K562 (cell line): ENCODE data around the gene UBE2QL1. TPM values are rescaled to one million over a fixed set of nuclear protein-coding genes. Genes with fewer than 3 reads are reported as not detected.

Source experiments
- ATAC-seq: fragments of 200-7000 bp; cut with Tn5 transposase; 3 replicates; pipeline ENCODE4 v1.9.1; 2020; ENCODE audit warnings: moderate library complexity
- BruUV-seq: library from RNA; stranded (reverse); fragments of 400-500 nt; replicated peaks from 2 replicates; lab custom pipeline; 2021; lab: Mats Ljungman, UMichigan
- CTCF ChIA-PET: fragments of 300-600 bp; formaldehyde crosslinking; extraction: SDS; loops from one replicate; lab custom pipeline; 2021; ENCODE audit warnings: low intra/inter-chr PET ratio; lab: Yijun Ruan, JAX
- POLR2A ChIA-PET: fragments of 300-600, 350-650 bp; sonication (Branson Sonifier 250); formaldehyde crosslinking; extraction: SDS; loops from one replicate; lab custom pipeline; 2021; ENCODE audit warnings: antibody characterized with exemption, inconsistent platforms; lab: Yijun Ruan, JAX
- DNase-seq, 4 experiments: peaks; one replicate each; pipeline versions ENCODE4 v3.0.0 to v3.0.0-alpha.2; 2011 to 2018; ENCODE audit warnings: low spot score in 3 of 4, mixed read lengths in 3 of 4; ENCODE audit errors: extremely low read depth in 1 of 4
- FAIRE-seq: peaks from 2 replicates; lab custom pipeline; 2011; peaks lifted over from hg19 to GRCh38; lab: Jason Lieb, UNC
- H2AFZ ChIP-seq: 2 replicates; pipeline ENCODE4 v1.6.0; 2011; ENCODE audit warnings: low read depth, low read length, control low read depth, inconsistent platforms
- H3K27ac ChIP-seq: fragments of 200-600 bp; 3 replicates; pipeline ENCODE4 v1.8.0; 2011; ENCODE audit warnings: low read depth, mild to moderate bottlenecking, control low read depth, inconsistent platforms, low read length, moderate library complexity, mixed read lengths; ENCODE audit errors: extremely low read depth
- H3K27me3 ChIP-seq, 2 experiments: fragments of 300-600 bp in 1 of 2; 2 replicates in 1 of 2; 3 replicates in 1 of 2; pipeline versions ENCODE4 v1.6.0 to v1.8.0; 2011; ENCODE audit warnings: inconsistent platforms in 2 of 2, low read length in 2 of 2, mild to moderate bottlenecking in 1 of 2, mixed read lengths in 1 of 2, moderate library complexity in 1 of 2; ENCODE audit not compliant: control insufficient read depth in 2 of 2, insufficient read depth in 2 of 2
- H3K36me3 ChIP-seq: fragments of 300-600 bp; 3 replicates; pipeline ENCODE4 v1.8.0; 2011; ENCODE audit warnings: mild to moderate bottlenecking, low read length, inconsistent platforms; ENCODE audit not compliant: control insufficient read depth, insufficient read depth
- H3K4me1 ChIP-seq, 2 experiments: fragments of 200-600 bp in 1 of 2; replicated peaks in 1 of 2; 2 replicates in 1 of 2; 3 replicates in 1 of 2; pipeline versions ENCODE4 v1.5.1 to v1.8.0; 2011; ENCODE audit warnings: inconsistent platforms in 2 of 2, low read length in 2 of 2, mild to moderate bottlenecking in 1 of 2, mixed read lengths in 1 of 2, moderate library complexity in 1 of 2; ENCODE audit not compliant: control insufficient read depth in 2 of 2, insufficient read depth in 2 of 2
- H3K4me2 ChIP-seq: 2 replicates; pipeline ENCODE4 v1.6.1; 2011; ENCODE audit warnings: low read length, control low read depth, inconsistent platforms, mixed read lengths; ENCODE audit not compliant: insufficient read depth
- H3K4me3 ChIP-seq: fragments of 200-600 bp; sonication (generic), shearing (Covaris generic); 2 replicates; pipeline ENCODE4 v1.5.1; 2016; ENCODE audit warnings: control low read depth, inconsistent platforms
- H3K79me2 ChIP-seq: fragments of 200-600 bp; 3 replicates; pipeline ENCODE4 v1.8.0; 2011; ENCODE audit warnings: low read length, inconsistent platforms; ENCODE audit not compliant: control insufficient read depth, insufficient read depth
- H3K9ac ChIP-seq, 2 experiments: 2 replicates each; pipeline versions ENCODE4 v1.6.0 to v1.6.1; 2011; ENCODE audit warnings: low read depth in 2 of 2, low read length in 2 of 2, control low read depth in 1 of 2, inconsistent platforms in 1 of 2, mild to moderate bottlenecking in 1 of 2, mixed read lengths in 1 of 2; ENCODE audit not compliant: insufficient read depth in 1 of 2
- H3K9me1 ChIP-seq: one replicate; pipeline ENCODE4 v1.6.0; 2011; ENCODE audit warnings: inconsistent platforms, mild to moderate bottlenecking, low read length, moderate library complexity; ENCODE audit not compliant: control insufficient read depth, insufficient read depth
- H3K9me3 ChIP-seq: replicated peaks from 2 replicates; pipeline ENCODE4 v1.5.1; 2011; ENCODE audit warnings: low read depth, low read length, inconsistent platforms; ENCODE audit not compliant: control insufficient read depth, insufficient read depth
- H4K20me1 ChIP-seq: replicated peaks from 2 replicates; pipeline ENCODE4 v1.6.1; 2011; ENCODE audit warnings: low read length, inconsistent platforms, mixed read lengths; ENCODE audit not compliant: control insufficient read depth, insufficient read depth
- ARHGAP35 ChIP-seq: fragments of 450-650 bp; IDR thresholded peaks from 2 replicates; pipeline ENCODE4 v1.6.1; 2018; ENCODE audit not compliant: partially characterized antibody
- BRCA1 ChIP-seq, 2 experiments: fragments of 450-650 bp in 1 of 2; sonication (generic) in 1 of 2; formaldehyde crosslinking in 1 of 2; IDR thresholded peaks; 2 replicates each; pipeline versions ENCODE4 v1.5.0 to v1.6.1; 2017 to 2020; ENCODE audit warnings: mild to moderate bottlenecking in 1 of 2, missing genetic modification reagents in 1 of 2
- BRD4 ChIP-seq: fragments of 200-600 bp; sonication (generic); IDR thresholded peaks from 2 replicates; pipeline ENCODE4 v1.6.1; 2017; ENCODE audit warnings: inconsistent platforms
- CBFA2T2 ChIP-seq: fragments of 450-650 bp; conservative IDR thresholded peaks from 2 replicates; pipeline ENCODE4 v1.6.1; 2017; ENCODE audit warnings: mild to moderate bottlenecking
- CEBPB ChIP-seq: fragments of 450-650 bp; IDR thresholded peaks from 2 replicates; pipeline ENCODE4 v1.6.1; 2016; ENCODE audit warnings: missing genetic modification characterization, missing compliant biosample characterization
- DNMT1 ChIP-seq: fragments of 450-650 bp; IDR thresholded peaks from 2 replicates; pipeline ENCODE4 v1.6.1; 2016; ENCODE audit warnings: antibody characterized with exemption, mild to moderate bottlenecking
- FOS ChIP-seq: IDR thresholded peaks from 3 replicates; pipeline ENCODE4 v1.6.1; 2011; ENCODE audit not compliant: insufficient read length; ENCODE audit errors: extremely low read depth
- HEY1 ChIP-seq: fragments of 250-450 bp; sonication (Bioruptor Pico); IDR thresholded peaks from 2 replicates; pipeline ENCODE4 v1.5.0; 2020; ENCODE audit warnings: mild to moderate bottlenecking, moderate library complexity, borderline replicate concordance
- LCOR ChIP-seq: sonication (generic); formaldehyde crosslinking; IDR thresholded peaks from 2 replicates; pipeline ENCODE4 v1.8.0; 2022; ENCODE audit warnings: mild to moderate bottlenecking, missing genetic modification reagents
- MAFG ChIP-seq: fragments of 450-650 bp; conservative IDR thresholded peaks from 2 replicates; pipeline ENCODE4 v1.6.1; 2016; ENCODE audit warnings: missing genetic modification characterization, missing compliant biosample characterization
- PHF21A ChIP-seq: fragments of 450-650 bp; IDR thresholded peaks from 2 replicates; pipeline ENCODE4 v1.6.1; 2017; ENCODE audit warnings: low read depth, borderline replicate concordance
- SETDB1 ChIP-seq: IDR thresholded peaks from one replicate; pipeline ENCODE4 v1.6.1; 2012; ENCODE audit warnings: low read length, control low read depth, inconsistent platforms
- SIX5 ChIP-seq, 2 experiments: IDR thresholded peaks; 2 replicates each; pipeline ENCODE4 v1.6.1; 2011; ENCODE audit warnings: low read length in 2 of 2, borderline replicate concordance in 1 of 2, low read depth in 1 of 2, mild to moderate bottlenecking in 1 of 2, moderate library complexity in 1 of 2; ENCODE audit not compliant: insufficient read depth in 1 of 2
- SMARCC2 ChIP-seq: fragments of 450-650 bp; IDR thresholded peaks from 2 replicates; pipeline ENCODE4 v1.6.1; 2017; ENCODE audit warnings: antibody characterized with exemption, moderate library complexity, mild to moderate bottlenecking, low read depth
- SPI1 ChIP-seq: IDR thresholded peaks from 2 replicates; pipeline ENCODE4 v1.6.1; 2011; ENCODE audit warnings: low read depth, low read length, control low read depth, borderline replicate concordance
- TBP ChIP-seq: optimal IDR thresholded peaks from 2 replicates; pipeline ENCODE3; 2011; ENCODE audit warnings: low read depth, low read length, improper control_type of control experiment
- ZNF146 ChIP-seq: IDR thresholded peaks from one replicate; pipeline ENCODE4 v1.6.1; 2018; ENCODE audit warnings: missing compliant biosample characterization; ENCODE audit not compliant: unreplicated experiment
- ZNF408 ChIP-seq: fragments of 250-450 bp; sonication (Bioruptor Pico); IDR thresholded peaks from 2 replicates; pipeline ENCODE4 v1.4.0; 2020; ENCODE audit warnings: low read depth, mild to moderate bottlenecking, moderate library complexity
- WGBS: fragments of 100-300 bp; shearing (Covaris generic); methylation state at CpG from one replicate; pipeline ENCODE4 v1.1.6; 2016; ENCODE audit warnings: low coverage, mixed read lengths; ENCODE audit not compliant: insufficient coverage; ENCODE audit errors: missing lambda C conversion rate; 5-methylcytosine and 5-hydroxymethylcytosine counted together
- in situ Hi-C: fragments of 300-500 bp; cut with MboI; formaldehyde crosslinking; loops from 4 replicates; pipeline ENCODE4 v1.15.0; 2018; ENCODE audit warnings: inconsistent platforms, mixed read lengths
- intact Hi-C: fragments of 100-400 bp; cut with micrococcal nuclease; formaldehyde crosslinking; loops from 2 replicates; pipeline ENCODE4 v1.14.2; 2022
- polyA plus RNA-seq, 8 experiments: library from polyadenylated mRNA; depleted of rRNA in 4 of 8; stranded (reverse) in 5 of 8; unstranded in 3 of 8; fragments of >200 nt; fragmentation: Nextera tagmentation in 2 of 8; fragmentation: Illumina TruSeq in 1 of 8; extraction: Ambion mirVana in 2 of 8; extraction: Trizol in 1 of 8; gene quantifications; 2 replicates each; pipeline versions ENCODE4 v1.2.1 to v1.2.3, GENCODE V29; 2011 to 2014; ENCODE audit warnings: inconsistent platforms in 1 of 8, missing spikeins in 1 of 8
- total RNA-seq, 7 experiments: library from RNA; depleted of rRNA in 6 of 7; stranded (reverse); fragments of >200 nt in 6 of 7; fragmentation: Illumina TruSeq in 2 of 7; extraction: Trizol in 2 of 7; gene quantifications; 2 replicates each; pipeline versions ENCODE4 v1.2.1 to v1.2.3, GENCODE V29; 2011 to 2021; ENCODE audit warnings: low replicate concordance in 1 of 7
- TF ChIP-seq, protein P1 (sequence below): fragments of 450-650 bp; formaldehyde crosslinking; IDR thresholded peaks from 2 replicates; pipeline ENCODE4 v1.4.0; 2020; ENCODE audit warnings: mild to moderate bottlenecking

Gene UBE2QL1
- total and polyA plus RNA-seq, 9 of the 15 experiments (the other 6 are each of a cell fraction or from before 2014, with no cell fraction given), result not detected

GRCh38 chr5:6442333-6442732, 6.3 kb upstream of the UBE2QL1 start:
- no peaks in the 10 kb centered on the region for H3K9me1 ChIP-seq
- H3K27ac ChIP-seq, result no peak overlapping the region
- no peaks in the 10 kb centered on the region for H3K4me1 ChIP-seq
- no TSS peak for BruUV-seq
- intact Hi-C loops, result no loop called here
- no peaks in the 10 kb centered on the region for H3K36me3 ChIP-seq
- H3K4me3 ChIP-seq, result no peak overlapping the region
- no peaks in the 10 kb centered on the region for H4K20me1 ChIP-seq
- H2AFZ ChIP-seq, result no peak overlapping the region
- 0% methylated on average over 2 of the region's 2 CpGs for WGBS
- TF ChIP-seq SETDB1, result no peak
- TF ChIP-seq CEBPB, result no peak
- TF ChIP-seq BRCA1 (IDR thresholded peaks at IDR 0.05), result no peak
- TF ChIP-seq BRCA1 (CRISPR knock-in tag; IDR thresholded peaks at IDR 0.05), result no peak
- TF ChIP-seq LCOR (CRISPR knock-in tag), result no peak
- TF ChIP-seq DNMT1, result no peak
- TF ChIP-seq SIX5 (IDR thresholded peaks at IDR 0.05; ENCODE audit: borderline replicate concordance in 1 of 2, insufficient read depth in 1 of 2, low read depth in 1 of 2, low read length in 2 of 2), result no peak
- TF ChIP-seq, all 486 proteins: peak for 0
- no peak for DNase-seq
- no peak overlapping the region for H3K9ac ChIP-seq
- no peaks in the 10 kb centered on the region for H3K9me3 ChIP-seq
- ChIA-PET POLR2A (no interaction called here), CTCF (no interaction called here)
- no peak for FAIRE-seq
- no peaks in the 10 kb centered on the region for H3K79me2 ChIP-seq
- in situ Hi-C loops, result no loop called here
- ATAC-seq, result no peak
- no peak overlapping the region for H3K4me2 ChIP-seq
- H3K27me3 ChIP-seq, result peaks cover 0 to 5% of the 10 kb centered on the region in 2 experiments; a peak in 2 of 5 replicates

DNA sequence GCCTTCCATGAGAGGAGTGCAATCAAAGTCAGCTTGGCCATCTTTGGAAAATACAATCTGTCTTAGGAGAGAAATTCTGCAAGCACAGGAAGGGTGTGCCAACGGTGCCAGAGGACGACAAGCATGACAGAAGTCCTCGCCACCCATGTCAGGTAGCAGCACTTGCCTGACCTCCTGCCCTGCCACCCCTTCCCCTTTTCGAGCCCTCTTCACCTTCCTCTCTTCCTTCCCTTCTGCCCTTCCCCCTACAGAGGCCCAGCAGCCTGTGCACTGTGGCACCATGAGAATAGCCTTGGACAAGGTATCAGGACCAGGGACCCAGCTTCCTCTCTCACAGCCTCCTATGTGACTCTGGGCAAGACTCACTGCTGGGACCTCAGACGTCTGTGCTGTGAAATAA, 5.3 kb upstream of the UBE2QL1 start:
- Histone ChIP-seq H3K9me3 (peaks cover 7% of the 10 kb centered on the region; the same call in 1 of the 2 replicates), H3K27ac (no peak overlapping the region), H3K4me1 (no peaks in the 10 kb centered on the region), H3K9me1 (no peaks in the 10 kb centered on the region), H3K36me3 (no peaks in the 10 kb centered on the region), H3K4me2 (no peak overlapping the region), H3K27me3 (peaks cover 0 to 15% of the 10 kb centered on the region in 2 experiments; a peak in 3 of 5 replicates), H3K79me2 (no peaks in the 10 kb centered on the region), H3K4me3 (no peak overlapping the region), H4K20me1 (no peaks in the 10 kb centered on the region), H3K9ac (no peak overlapping the region), H2AFZ (no peak overlapping the region)
- no peak for FAIRE-seq
- TF ChIP-seq, protein P1, sequence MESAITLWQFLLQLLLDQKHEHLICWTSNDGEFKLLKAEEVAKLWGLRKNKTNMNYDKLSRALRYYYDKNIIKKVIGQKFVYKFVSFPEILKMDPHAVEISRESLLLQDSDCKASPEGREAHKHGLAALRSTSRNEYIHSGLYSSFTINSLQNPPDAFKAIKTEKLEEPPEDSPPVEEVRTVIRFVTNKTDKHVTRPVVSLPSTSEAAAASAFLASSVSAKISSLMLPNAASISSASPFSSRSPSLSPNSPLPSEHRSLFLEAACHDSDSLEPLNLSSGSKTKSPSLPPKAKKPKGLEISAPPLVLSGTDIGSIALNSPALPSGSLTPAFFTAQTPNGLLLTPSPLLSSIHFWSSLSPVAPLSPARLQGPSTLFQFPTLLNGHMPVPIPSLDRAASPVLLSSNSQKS (CRISPR knock-in tag), result no peak
- no peak for TF ChIP-seq ZNF146 (CRISPR knock-in tag)
- TF ChIP-seq ARHGAP35, result no peak
- no peak for TF ChIP-seq ZNF408 (CRISPR knock-in tag)
- no peak for TF ChIP-seq TBP
- TF ChIP-seq SMARCC2, result no peak
- no peak for TF ChIP-seq CBFA2T2
- TF ChIP-seq SPI1, result no peak
- no peak for TF ChIP-seq HEY1 (CRISPR knock-in tag)
- TF ChIP-seq BRD4, result no peak
- TF ChIP-seq MAFG (tag), result no peak
- TF ChIP-seq FOS, result no peak
- no peak for TF ChIP-seq PHF21A
- 0% methylated on average over 5 of the region's 5 CpGs for WGBS
- ATAC-seq, result no peak
- intact Hi-C loops, result no loop called here
- BruUV-seq, result no TSS peak
- in situ Hi-C loops, result no loop called here
- ChIA-PET CTCF (no interaction called here), POLR2A (interaction anchor here (0.6 kb wide), 1 partner anchor 290 kb away, joined by 3 read pairs; no protein-coding TSS in a partner anchor)
- DNase-seq, result no peak
